Smooth muscle cell (in vitro differentiated cells): ENCODE data around the gene EIF2S3B. TPM values are rescaled to one million over a fixed set of nuclear protein-coding genes. Genes with fewer than 3 reads are reported as not detected.

Experiments
- DNase-seq: peaks from one replicate; lab custom pipeline; 2025; ENCODE audit not compliant: unreplicated experiment; lab: John Stamatoyannopoulos, UW
- H2AFZ ChIP-seq: fragments of 200-600 bp; sonication (generic); 2 replicates; pipeline ENCODE4 v1.6.0; 2016; ENCODE audit warnings: antibody characterized with exemption, low read depth, mild to moderate bottlenecking
- H3F3A ChIP-seq: fragments of 200-600 bp; sonication (generic); 2 replicates; pipeline ENCODE4 v1.6.0; 2017; ENCODE audit warnings: antibody characterized with exemption, low read depth
- H3K27ac ChIP-seq: fragments of 200-600 bp; sonication (generic); 2 replicates; pipeline ENCODE4 v1.5.1; 2016; ENCODE audit warnings: low read depth, mild to moderate bottlenecking
- H3K27me3 ChIP-seq: fragments of 200-600 bp; sonication (generic); 2 replicates; pipeline ENCODE4 v1.6.1; 2016; ENCODE audit warnings: low read depth, mild to moderate bottlenecking
- H3K36me3 ChIP-seq: fragments of 200-600 bp; sonication (generic); 2 replicates; pipeline ENCODE4 v1.5.1; 2016; ENCODE audit warnings: low read depth
- H3K4me1 ChIP-seq: fragments of 200-600 bp; sonication (generic); 2 replicates; pipeline ENCODE4 v1.5.1; 2016; ENCODE audit warnings: low read depth
- H3K4me2 ChIP-seq: fragments of 200-600 bp; sonication (generic); 2 replicates; pipeline ENCODE4 v1.6.0; 2016; ENCODE audit warnings: mild to moderate bottlenecking
- H3K4me3 ChIP-seq: fragments of 200-600 bp; sonication (generic); 2 replicates; pipeline ENCODE4 v1.5.1; 2016; ENCODE audit warnings: mild to moderate bottlenecking
- H3K79me2 ChIP-seq: fragments of 200-600 bp; sonication (generic); 2 replicates; pipeline ENCODE4 v1.6.0; 2016; ENCODE audit warnings: low read depth, mild to moderate bottlenecking
- H3K9ac ChIP-seq: fragments of 200-600 bp; sonication (generic); 2 replicates; pipeline ENCODE4 v1.6.0; 2016; ENCODE audit warnings: low read depth
- H3K9me3 ChIP-seq: fragments of 200-600 bp; sonication (generic); replicated peaks from 2 replicates; pipeline ENCODE4 v1.5.1; 2016; ENCODE audit warnings: low read depth
- H4K20me1 ChIP-seq: fragments of 200-600 bp; sonication (generic); 2 replicates; pipeline ENCODE4 v1.6.0; 2016; ENCODE audit warnings: low read depth
- WGBS: methylation state at CpG from one replicate; pipeline ENCODE4 v1.1.7; 2016; ENCODE audit warnings: low lambda C conversion rate; 5-methylcytosine and 5-hydroxymethylcytosine counted together
- polyA plus RNA-seq: library from polyadenylated mRNA; unstranded; fragments of >200 nt; fragmentation: Nextera tagmentation; extraction: Ambion mirVana; gene quantifications from 2 replicates; pipeline ENCODE4 v1.2.1, GENCODE V29; 2016
- small RNA-seq: library from RNA; depleted of rRNA; stranded (forward); fragments of <200 nt; gene quantifications from one replicate; pipeline ENCODE3, GENCODE V24; 2014
- total RNA-seq: library from RNA; depleted of rRNA; stranded (reverse); fragments of >200 nt; gene quantifications from 2 replicates; pipeline ENCODE4 v1.2.3, GENCODE V29; 2014
- TF ChIP-seq, protein P1 (sequence below): fragments of 200-600 bp; sonication (generic); IDR thresholded peaks from 2 replicates; pipeline ENCODE4 v1.5.1; 2017; ENCODE audit warnings: borderline replicate concordance, mild to moderate bottlenecking, antibody characterized with exemption; ENCODE audit not compliant: insufficient read depth, poor library complexity, severe bottlenecking

The EIF2S3B gene
- total and polyA plus RNA-seq, 2 experiments from 2014 or later = 0.49 TPM; not detected in 1

DNA sequence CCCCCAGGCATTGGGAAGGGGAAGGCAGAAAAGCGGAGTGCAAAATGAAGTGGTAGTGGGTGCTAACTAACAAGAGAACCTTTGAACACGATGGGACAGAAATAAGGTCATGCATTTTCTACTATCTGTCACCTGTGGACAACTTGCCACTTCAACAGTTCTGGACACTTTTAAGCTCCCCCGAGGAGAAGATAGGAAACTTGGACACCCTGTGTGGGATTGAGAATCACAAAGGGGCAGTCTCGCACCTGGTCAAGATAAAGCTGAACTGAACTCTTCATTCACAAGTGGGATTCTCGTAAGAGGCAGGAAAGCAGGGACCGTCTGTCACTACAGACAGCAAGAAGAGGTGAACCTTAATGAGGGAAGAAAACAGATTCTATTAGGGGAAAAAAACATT, 51.6 kb downstream of the EIF2S3B start:
- H3K4me3 ChIP-seq = no peak overlapping the region
- no peaks in the 10 kb centered on the region for H3F3A ChIP-seq
- WGBS = 79% methylated on average over 6 of the region's 6 CpGs
- no peaks in the 10 kb centered on the region for H4K20me1 ChIP-seq
- H3K79me2 ChIP-seq = no peaks in the 10 kb centered on the region
- TF ChIP-seq, protein P1, sequence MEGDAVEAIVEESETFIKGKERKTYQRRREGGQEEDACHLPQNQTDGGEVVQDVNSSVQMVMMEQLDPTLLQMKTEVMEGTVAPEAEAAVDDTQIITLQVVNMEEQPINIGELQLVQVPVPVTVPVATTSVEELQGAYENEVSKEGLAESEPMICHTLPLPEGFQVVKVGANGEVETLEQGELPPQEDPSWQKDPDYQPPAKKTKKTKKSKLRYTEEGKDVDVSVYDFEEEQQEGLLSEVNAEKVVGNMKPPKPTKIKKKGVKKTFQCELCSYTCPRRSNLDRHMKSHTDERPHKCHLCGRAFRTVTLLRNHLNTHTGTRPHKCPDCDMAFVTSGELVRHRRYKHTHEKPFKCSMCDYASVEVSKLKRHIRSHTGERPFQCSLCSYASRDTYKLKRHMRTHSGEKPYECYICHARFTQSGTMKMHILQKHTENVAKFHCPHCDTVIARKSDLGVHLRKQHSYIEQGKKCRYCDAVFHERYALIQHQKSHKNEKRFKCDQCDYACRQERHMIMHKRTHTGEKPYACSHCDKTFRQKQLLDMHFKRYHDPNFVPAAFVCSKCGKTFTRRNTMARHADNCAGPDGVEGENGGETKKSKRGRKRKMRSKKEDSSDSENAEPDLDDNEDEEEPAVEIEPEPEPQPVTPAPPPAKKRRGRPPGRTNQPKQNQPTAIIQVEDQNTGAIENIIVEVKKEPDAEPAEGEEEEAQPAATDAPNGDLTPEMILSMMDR = no peak
- DNase-seq = no peak
- H3K4me2 ChIP-seq = no peak overlapping the region
- H3K27ac ChIP-seq = no peak overlapping the region
- H3K9ac ChIP-seq = no peak overlapping the region
- H3K27me3 ChIP-seq = no peaks in the 10 kb centered on the region
- H3K36me3 ChIP-seq = no peaks in the 10 kb centered on the region
- H3K9me3 ChIP-seq = no peaks in the 10 kb centered on the region
- no peaks in the 10 kb centered on the region for H3K4me1 ChIP-seq
- no peak overlapping the region for H2AFZ ChIP-seq

DNA sequence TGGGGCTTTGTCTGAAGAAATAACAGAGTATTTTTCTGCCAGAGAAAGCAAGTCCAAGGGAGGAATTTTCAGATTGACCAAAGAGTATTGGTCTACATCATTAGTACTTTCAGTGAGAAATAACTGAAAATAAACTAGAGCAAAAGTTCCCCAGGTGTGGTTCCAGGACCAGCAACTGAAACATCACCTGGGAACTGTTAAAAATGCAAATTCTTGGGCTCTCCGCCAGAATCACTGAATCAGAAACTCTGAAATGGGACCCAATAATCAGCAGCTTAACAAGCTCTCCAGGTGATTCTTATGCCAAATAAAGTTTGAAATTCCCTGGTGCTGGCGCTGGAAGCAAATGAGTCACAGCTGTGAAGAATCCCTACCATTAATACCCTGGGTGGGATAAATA, 52.1 kb downstream of the EIF2S3B start:
- Histone ChIP-seq H3K4me1 (no peaks in the 10 kb centered on the region), H3F3A (no peaks in the 10 kb centered on the region), H3K36me3 (no peaks in the 10 kb centered on the region), H3K9me3 (no peaks in the 10 kb centered on the region), H3K27ac (no peak overlapping the region), H2AFZ (no peak overlapping the region), H3K4me2 (no peak overlapping the region), H3K4me3 (no peak overlapping the region), H3K27me3 (no peaks in the 10 kb centered on the region), H3K79me2 (no peaks in the 10 kb centered on the region), H4K20me1 (no peaks in the 10 kb centered on the region), H3K9ac (no peak overlapping the region)
- WGBS = 53% methylated on average over 2 of the region's 2 CpGs
- no peak for DNase-seq
- TF ChIP-seq, protein P1 = no peak

Small RNA genes lying within 50 kb of the gene (small RNA-seq; reads per million reads assigned to genes)
- gene SLC25A39P2 = not detected

Other genes starting within 250 kb of the EIF2S3B start
- 0.18 and 1.2 TPM in 2 replicates for gene KLRD1, start 198.0 kb upstream of the EIF2S3B start, total RNA-seq
- gene KLRD1, start 198.0 kb upstream of the EIF2S3B start, polyA plus RNA-seq = 0.09 and 0.56 TPM in 2 replicates
- gene KLRK1, start 115.8 kb upstream of the EIF2S3B start, total RNA-seq = not detected in 2 replicates
- 0.22 TPM in 1 of 2 replicates, not detected in the other for gene KLRK1, start 115.8 kb upstream of the EIF2S3B start, polyA plus RNA-seq
- gene KLRC4, start 96.1 kb upstream of the EIF2S3B start, total RNA-seq = not detected in 2 replicates
- not detected in 2 replicates for gene KLRC4, start 96.1 kb upstream of the EIF2S3B start, polyA plus RNA-seq
- not detected in 2 replicates for gene KLRC3, start 85.3 kb upstream of the EIF2S3B start, total RNA-seq
- gene KLRC3, start 85.3 kb upstream of the EIF2S3B start, polyA plus RNA-seq = not detected in 2 replicates
- not detected in 2 replicates for gene KLRC2, start 69.9 kb upstream of the EIF2S3B start, total RNA-seq
- gene KLRC2, start 69.9 kb upstream of the EIF2S3B start, polyA plus RNA-seq = not detected in 2 replicates
- gene KLRC1, start 52.5 kb upstream of the EIF2S3B start, total RNA-seq = not detected in 2 replicates
- not detected in 2 replicates for gene KLRC1, start 52.5 kb upstream of the EIF2S3B start, polyA plus RNA-seq
- gene MAGOHB, start 107.7 kb downstream of the EIF2S3B start, total RNA-seq = 24.0 and 40.1 TPM in 2 replicates
- gene MAGOHB, start 107.7 kb downstream of the EIF2S3B start, polyA plus RNA-seq = 62.2 and 68.4 TPM in 2 replicates
- gene STYK1, start 168.2 kb downstream of the EIF2S3B start, total RNA-seq = 0.85 and 1.2 TPM in 2 replicates
- 0.24 and 0.30 TPM in 2 replicates for gene STYK1, start 168.2 kb downstream of the EIF2S3B start, polyA plus RNA-seq
- 93.5 and 129 TPM in 2 replicates for gene YBX3, start 217.4 kb downstream of the EIF2S3B start, total RNA-seq
- 188 and 237 TPM in 2 replicates for gene YBX3, start 217.4 kb downstream of the EIF2S3B start, polyA plus RNA-seq